ENCODE data around the gene OTUD7B. TPM values are rescaled to one million over a fixed set of nuclear protein-coding genes. Genes with fewer than 3 reads are reported as not detected.
A peak's percentile ranks its signal among the peaks of the same experiment; 100 is the strongest.

Gene OTUD7B
- total RNA-seq, 3 donors from 2014 or later (not counting 1 experiment from before 2014, with no cell fraction given), result 10.6 to 19.6 (median 12.3) TPM

- 96% methylated on average over 3 of the region's 3 CpGs for WGBS (ENCODE audit: insufficient coverage)
- DNase-seq (no peak), ATAC-seq (no peak)
- H3K27me3 ChIP-seq (ENCODE audit: control insufficient read depth, insufficient read depth, low read length), result no peaks in the 10 kb centered on the region
- intact Hi-C loops (cut with micrococcal nuclease), result no loop called here
- Mint-ChIP-seq H3K4me3 (peak overlapping the region; percentile 63), H3K36me3 (peaks cover 25% of the 10 kb centered on the region), H3K27ac (peak overlapping the region; percentile 54 to 96), H3K27me3 (ENCODE audit: low read depth in 2 of 2) (no peaks in the 10 kb centered on the region), H3K9me3 (no peaks in the 10 kb centered on the region), H3K4me1 (peaks cover 44 to 57% of the 10 kb centered on the region in 2 donors)
- no peak overlapping the region for H3K27ac ChIP-seq (ENCODE audit: low read length)
- no peak for TF ChIP-seq CTCF (IDR thresholded peaks at IDR 0.05)
- H3K36me3 ChIP-seq (ENCODE audit: control insufficient read depth, insufficient read depth, low read length), result peaks cover 49% of the 10 kb centered on the region
- H3K4me1 ChIP-seq (ENCODE audit: control insufficient read depth, insufficient read depth, low read length), result peaks cover 33% of the 10 kb centered on the region
- H3K9me3 ChIP-seq (ENCODE audit: control insufficient read depth, insufficient read depth, low read length), result no peaks in the 10 kb centered on the region
- no peak overlapping the region for H3K4me3 ChIP-seq (ENCODE audit: low read length)
These were observed 85.2 kb downstream of the OTUD7B start for GRCh38 chr1:149925345-149925744.

- no peak for DNase-seq
- WGBS (ENCODE audit: insufficient coverage), result 95% methylated on average over 10 of the region's 10 CpGs
- H3K27ac Mint-ChIP-seq, result peak overlapping the region in 1 of 2 donors; percentile 2
- H3K36me3 Mint-ChIP-seq, result peaks cover 25% of the 10 kb centered on the region
- Histone ChIP-seq H3K36me3 (ENCODE audit: control insufficient read depth, insufficient read depth, low read length) (peaks cover 49% of the 10 kb centered on the region), H3K4me3 (ENCODE audit: low read length) (no peak overlapping the region), H3K4me1 (ENCODE audit: control insufficient read depth, insufficient read depth, low read length) (peaks cover 27% of the 10 kb centered on the region), H3K9me3 (ENCODE audit: control insufficient read depth, insufficient read depth, low read length) (no peaks in the 10 kb centered on the region), H3K27me3 (ENCODE audit: control insufficient read depth, insufficient read depth, low read length) (no peaks in the 10 kb centered on the region), H3K27ac (ENCODE audit: low read length) (no peak overlapping the region)
- peaks cover 3% of the 10 kb centered on the region in 2 donors for H3K27me3 Mint-ChIP-seq (ENCODE audit: low read depth in 2 of 2)
- no peak for TF ChIP-seq CTCF (IDR thresholded peaks at IDR 0.05)
- H3K9me3 Mint-ChIP-seq, result no peaks in the 10 kb centered on the region
- intact Hi-C loops (cut with micrococcal nuclease), result no loop called here
- no peak for ATAC-seq
- H3K4me1 Mint-ChIP-seq, result peaks cover 35 to 46% of the 10 kb centered on the region in 2 donors
- no peak overlapping the region for H3K4me3 Mint-ChIP-seq
These were observed 86.9 kb downstream of the OTUD7B start for GRCh38 chr1:149923626-149924025.

- peak within 1 kb of the TSS; percentile 40 for H3K4me3 Mint-ChIP-seq
- DNase-seq (peak in 1 of 2 donors; percentile 64), ATAC-seq (peak in 2 of 3 donors; percentile 47 to 49)
- H3K36me3 Mint-ChIP-seq, result no peaks in the 10 kb centered on the region
- H3K4me3 ChIP-seq (ENCODE audit: low read length), result peak within 1 kb of the TSS; percentile 45
- no peaks in the 10 kb centered on the region for H3K9me3 Mint-ChIP-seq
- peaks cover 22% of the 10 kb centered on the region for H3K4me1 ChIP-seq (ENCODE audit: control insufficient read depth, insufficient read depth, low read length)
- H3K27ac ChIP-seq (ENCODE audit: low read length), result no peak within 1 kb of the TSS
- no peaks in the 10 kb centered on the region for H3K9me3 ChIP-seq (ENCODE audit: control insufficient read depth, insufficient read depth, low read length)
- H3K4me1 Mint-ChIP-seq, result peaks cover 6 to 24% of the 10 kb centered on the region in 2 donors
- peak within 1 kb of the TSS in 1 of 2 donors; percentile 18 for H3K27ac Mint-ChIP-seq
- peaks cover 9% of the 10 kb centered on the region for H3K36me3 ChIP-seq (ENCODE audit: control insufficient read depth, insufficient read depth, low read length)
- no peak for TF ChIP-seq CTCF (IDR thresholded peaks at IDR 0.05)
- H3K27me3 Mint-ChIP-seq (ENCODE audit: low read depth in 2 of 2), result peaks cover 18 to 26% of the 10 kb centered on the region in 2 donors
- 0% methylated on average over 17 of the region's 24 CpGs for WGBS (ENCODE audit: insufficient coverage)
- intact Hi-C loops (cut with micrococcal nuclease), result no loop called here
- H3K27me3 ChIP-seq (ENCODE audit: control insufficient read depth, insufficient read depth, low read length), result peaks cover 4% of the 10 kb centered on the region
These were observed 92.9 kb downstream of the OTUD7B start, which contains the start of gene SV2A for GRCh38 chr1:149917571-149918144. TSS of gene SV2A (minus strand) at chr1:149917844. CDS start at chr1:149913840, 4,004 bp downstream.

GRCh38 chr1:149916898-149917252 is 93.7 kb downstream of the OTUD7B start:
- Histone ChIP-seq H3K4me3 (ENCODE audit: low read length) (peak overlapping the region; percentile 45), H3K36me3 (ENCODE audit: control insufficient read depth, insufficient read depth, low read length) (peaks cover 3% of the 10 kb centered on the region), H3K27me3 (ENCODE audit: control insufficient read depth, insufficient read depth, low read length) (peaks cover 4% of the 10 kb centered on the region), H3K4me1 (ENCODE audit: control insufficient read depth, insufficient read depth, low read length) (peaks cover 22% of the 10 kb centered on the region), H3K9me3 (ENCODE audit: control insufficient read depth, insufficient read depth, low read length) (no peaks in the 10 kb centered on the region), H3K27ac (ENCODE audit: low read length) (no peak overlapping the region)
- Mint-ChIP-seq H3K9me3 (no peaks in the 10 kb centered on the region), H3K4me1 (peaks cover 6 to 24% of the 10 kb centered on the region in 2 donors), H3K27ac (no peak overlapping the region), H3K4me3 (peak overlapping the region; percentile 40), H3K36me3 (no peaks in the 10 kb centered on the region), H3K27me3 (ENCODE audit: low read depth in 2 of 2) (peaks cover 18 to 26% of the 10 kb centered on the region in 2 donors)
- intact Hi-C loops (cut with micrococcal nuclease), result no loop called here
- WGBS (ENCODE audit: insufficient coverage), result 10% methylated on average over 10 of the region's 10 CpGs
- TF ChIP-seq CTCF (IDR thresholded peaks at IDR 0.05), result no peak
- no peak for ATAC-seq
- DNase-seq, result peak in 1 of 2 donors; percentile 25

Measured in natural killer cell (primary cell).